Measurements from ENCODE around the gene ATP5PF. TPM values are rescaled to one million over a fixed set of nuclear protein-coding genes. Genes with fewer than 3 reads are reported as not detected.

Gene ATP5PF
- total and polyA plus RNA-seq, 8 donors: 4.3 to 471 (median 131) TPM

DNA sequence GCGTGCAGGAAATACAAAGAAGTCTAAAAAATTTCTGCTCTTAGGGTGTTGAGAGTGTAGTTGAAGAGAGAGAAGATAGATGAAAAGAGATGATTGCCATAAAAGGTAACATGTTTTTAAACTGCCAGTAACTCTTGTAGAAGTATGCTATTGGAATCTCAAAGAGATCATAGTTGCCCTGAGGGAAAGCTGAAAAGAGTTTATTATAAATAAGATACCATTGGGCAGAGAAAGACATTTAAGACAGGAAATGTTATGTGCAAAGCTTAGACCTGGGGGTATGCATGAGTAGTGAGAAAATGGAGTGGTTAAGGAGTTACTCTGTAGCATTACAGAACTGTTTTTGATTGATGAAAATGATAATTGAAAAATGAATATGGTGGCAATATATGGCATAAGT is 17.7 kb upstream of the ATP5PF start:
- Histone ChIP-seq H3K4me3 (no peak overlapping the region), H3K27ac (no peak overlapping the region), H3K27me3 (no peaks in the 10 kb centered on the region), H3K9me3 (no peaks in the 10 kb centered on the region), H3K36me3 (peaks cover 11 to 68% (median 63%) of the 10 kb centered on the region in 4 donors), H3K4me1 (peaks cover 0 to 6% (median 2%) of the 10 kb centered on the region in 4 donors)
- DNase-seq: no peak
- intact Hi-C loops (cut with DNase I; ENCODE audit: low total_unique reads): no loop called here
- TF ChIP-seq POLR2AphosphoS5 (IDR thresholded peaks at IDR 0.05): no peak
- no peak for TF ChIP-seq POLR2A (IDR thresholded peaks at IDR 0.05)
- 94 to 100% (median 99%) methylated on average over 1 of the region's 1 CpG for WGBS, 5 donors

DNA sequence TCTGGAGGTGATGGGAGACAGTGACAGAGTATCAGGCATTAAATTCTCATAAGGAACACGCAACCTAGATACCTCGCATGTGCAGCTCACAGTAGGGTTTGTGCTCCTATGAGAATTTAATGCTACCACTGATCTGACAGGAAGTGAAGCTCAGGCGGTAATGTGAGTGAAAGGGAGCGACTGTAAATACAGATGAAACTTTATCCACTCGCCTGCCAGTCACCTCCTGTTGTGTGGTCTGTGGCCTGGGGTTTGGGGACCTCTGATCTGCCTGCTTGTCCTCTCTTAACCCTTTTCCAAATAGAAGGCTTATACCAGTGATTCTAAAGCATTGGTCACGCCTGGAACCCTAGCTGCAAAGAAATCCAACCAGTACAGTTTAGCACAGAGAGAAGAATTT is 15.4 kb upstream of the ATP5PF start:
- Histone ChIP-seq H3K27ac (no peak overlapping the region), H3K9me3 (no peaks in the 10 kb centered on the region), H3K4me1 (no peaks in the 10 kb centered on the region), H3K4me3 (no peak overlapping the region), H3K27me3 (no peaks in the 10 kb centered on the region), H3K36me3 (peaks cover 11 to 83% (median 77%) of the 10 kb centered on the region in 4 donors)
- intact Hi-C loops (cut with DNase I; ENCODE audit: low total_unique reads): no loop called here
- WGBS, 5 donors: 80 to 87% (median 84%) methylated on average over 6 of the region's 6 CpGs
- no peak for DNase-seq
- TF ChIP-seq, protein P1, sequence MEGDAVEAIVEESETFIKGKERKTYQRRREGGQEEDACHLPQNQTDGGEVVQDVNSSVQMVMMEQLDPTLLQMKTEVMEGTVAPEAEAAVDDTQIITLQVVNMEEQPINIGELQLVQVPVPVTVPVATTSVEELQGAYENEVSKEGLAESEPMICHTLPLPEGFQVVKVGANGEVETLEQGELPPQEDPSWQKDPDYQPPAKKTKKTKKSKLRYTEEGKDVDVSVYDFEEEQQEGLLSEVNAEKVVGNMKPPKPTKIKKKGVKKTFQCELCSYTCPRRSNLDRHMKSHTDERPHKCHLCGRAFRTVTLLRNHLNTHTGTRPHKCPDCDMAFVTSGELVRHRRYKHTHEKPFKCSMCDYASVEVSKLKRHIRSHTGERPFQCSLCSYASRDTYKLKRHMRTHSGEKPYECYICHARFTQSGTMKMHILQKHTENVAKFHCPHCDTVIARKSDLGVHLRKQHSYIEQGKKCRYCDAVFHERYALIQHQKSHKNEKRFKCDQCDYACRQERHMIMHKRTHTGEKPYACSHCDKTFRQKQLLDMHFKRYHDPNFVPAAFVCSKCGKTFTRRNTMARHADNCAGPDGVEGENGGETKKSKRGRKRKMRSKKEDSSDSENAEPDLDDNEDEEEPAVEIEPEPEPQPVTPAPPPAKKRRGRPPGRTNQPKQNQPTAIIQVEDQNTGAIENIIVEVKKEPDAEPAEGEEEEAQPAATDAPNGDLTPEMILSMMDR (IDR thresholded peaks at IDR 0.05): no peak
- TF ChIP-seq POLR2A (IDR thresholded peaks at IDR 0.05) (no peak), POLR2AphosphoS5 (IDR thresholded peaks at IDR 0.05) (no peak), EP300 (IDR thresholded peaks at IDR 0.05) (no peak)

DNA sequence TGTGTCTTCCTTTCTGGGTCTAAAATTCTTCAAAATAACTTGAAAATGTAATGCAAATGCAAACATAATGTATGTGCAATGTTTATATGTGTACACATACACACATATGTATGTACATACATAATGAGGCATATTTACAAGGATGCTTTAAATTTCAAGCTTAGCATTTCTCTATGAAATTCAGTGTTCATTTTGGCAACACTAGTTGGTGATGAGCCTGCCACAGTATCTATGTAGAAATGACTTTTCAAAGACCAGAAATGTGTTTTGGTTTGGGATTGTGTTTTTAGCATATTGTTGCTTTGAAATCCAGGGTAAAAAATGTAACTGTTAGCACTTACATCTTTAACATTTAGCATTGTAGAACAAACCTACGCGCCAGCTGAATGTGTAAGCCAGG is 10.2 kb upstream of the ATP5PF start:
- no peak for DNase-seq
- Histone ChIP-seq H3K27me3 (no peaks in the 10 kb centered on the region), H3K9me3 (no peaks in the 10 kb centered on the region), H3K27ac (no peak overlapping the region), H3K36me3 (peaks cover 0 to 61% (median 50%) of the 10 kb centered on the region in 4 donors), H3K4me1 (no peaks in the 10 kb centered on the region), H3K4me3 (no peak overlapping the region)
- WGBS, 5 donors: 94 to 100% (median 98%) methylated on average over 2 of the region's 2 CpGs
- no peak for TF ChIP-seq POLR2A (IDR thresholded peaks at IDR 0.05)
- TF ChIP-seq, protein P1 (IDR thresholded peaks at IDR 0.05): no peak
- TF ChIP-seq POLR2AphosphoS5 (IDR thresholded peaks at IDR 0.05): no peak
- TF ChIP-seq EP300 (IDR thresholded peaks at IDR 0.05): no peak
- intact Hi-C loops (cut with DNase I; ENCODE audit: low total_unique reads): no loop called here

DNA sequence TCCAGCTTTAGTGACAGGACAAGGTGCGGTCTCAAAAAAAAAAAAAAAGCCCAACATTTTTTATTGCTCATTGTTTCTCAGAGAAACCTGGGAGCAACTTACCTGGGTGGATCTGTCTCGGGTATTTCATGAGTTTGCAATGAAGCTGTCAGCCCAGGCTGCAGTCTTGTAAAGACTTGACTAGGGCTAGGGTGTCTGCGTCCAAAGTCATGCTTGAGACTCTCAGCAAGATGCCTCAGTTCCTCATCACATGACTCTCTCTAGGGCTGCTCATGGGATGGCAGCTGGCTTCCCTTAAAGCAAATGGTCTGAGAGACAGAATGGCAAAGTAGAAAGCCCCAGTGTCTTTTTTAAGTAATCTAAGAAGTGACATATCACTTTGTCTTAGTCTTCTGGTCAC is 8.2 kb upstream of the ATP5PF start:
- no peak overlapping the region for H3K27ac ChIP-seq
- no peak for DNase-seq
- no peak for TF ChIP-seq POLR2A (IDR thresholded peaks at IDR 0.05)
- no peak for TF ChIP-seq POLR2AphosphoS5 (IDR thresholded peaks at IDR 0.05)
- no peak for TF ChIP-seq EP300 (IDR thresholded peaks at IDR 0.05)
- TF ChIP-seq, protein P1 (IDR thresholded peaks at IDR 0.05): no peak
- intact Hi-C loops (cut with DNase I; ENCODE audit: low total_unique reads): no loop called here
- WGBS, 5 donors: 92 to 98% (median 94%) methylated on average over 3 of the region's 3 CpGs
- H3K9me3 ChIP-seq: no peaks in the 10 kb centered on the region
- H3K4me3 ChIP-seq: no peak overlapping the region
- peaks cover 0 to 3% (median 1%) of the 10 kb centered on the region in 4 donors for H3K4me1 ChIP-seq
- H3K36me3 ChIP-seq: peaks cover 0 to 41% (median 32%) of the 10 kb centered on the region in 4 donors
- no peaks in the 10 kb centered on the region for H3K27me3 ChIP-seq

DNA sequence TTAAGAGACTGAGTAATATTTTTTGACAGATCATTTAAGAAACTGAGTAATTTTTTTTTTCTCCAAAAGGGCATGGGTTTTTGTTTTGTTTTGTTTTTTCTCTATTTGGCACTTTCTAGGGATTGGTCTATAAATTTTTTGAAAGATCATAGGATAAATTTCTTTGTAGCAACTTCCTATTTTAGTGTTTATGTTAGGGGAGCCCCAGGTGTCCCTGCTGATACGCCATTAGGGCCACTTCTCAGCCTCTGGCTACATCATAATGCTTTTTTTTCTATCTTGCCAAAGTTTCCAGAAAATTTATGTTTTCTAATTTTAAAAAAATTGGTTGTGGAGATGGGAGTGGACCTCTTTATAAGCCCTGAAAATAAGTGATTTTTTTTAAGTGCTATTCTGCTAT is 2.7 kb upstream of the ATP5PF start:
- intact Hi-C loops (cut with DNase I; ENCODE audit: low total_unique reads): no loop called here
- Histone ChIP-seq H3K9me3 (no peaks in the 10 kb centered on the region), H3K27me3 (no peaks in the 10 kb centered on the region), H3K4me3 (no peak overlapping the region), H3K36me3 (peaks cover 0 to 5% (median 2%) of the 10 kb centered on the region in 4 donors), H3K27ac (no peak overlapping the region), H3K4me1 (peaks cover 13 to 41% (median 33%) of the 10 kb centered on the region in 4 donors)
- TF ChIP-seq, protein P1 (IDR thresholded peaks at IDR 0.05): no peak
- DNase-seq: no peak
- 55 to 77% (median 73%) methylated on average over 1 of the region's 1 CpG for WGBS, 5 donors

Measured in stomach (tissue), 9 donors.